ENCODE data around the gene PLA2G6.

The PLA2G6 gene

DNA sequence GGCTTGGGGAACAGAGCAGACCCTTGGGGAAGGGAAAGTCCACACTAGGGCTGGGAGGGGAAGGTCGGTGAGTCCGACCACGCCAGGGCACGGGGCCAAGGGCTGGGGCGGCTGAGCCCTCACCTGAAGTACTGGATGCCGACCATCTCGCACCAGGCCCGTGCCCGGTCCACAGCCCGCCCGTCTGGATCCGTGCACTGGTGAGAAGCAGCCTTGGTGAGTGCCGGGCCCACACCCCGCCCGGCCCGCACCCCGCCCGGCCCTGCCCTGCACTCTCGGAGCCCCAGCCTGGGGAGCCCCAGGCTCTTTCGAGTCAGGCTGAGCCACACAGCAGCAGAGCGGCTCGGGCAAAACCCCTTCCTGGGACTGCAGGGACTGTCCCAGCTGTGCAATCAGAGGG is 69.2 kb downstream of the PLA2G6 start:
- H3K27ac ChIP-seq (ENCODE audit: low read depth, low read length) = no peak overlapping the region
- no peaks in the 10 kb centered on the region for H3K27me3 ChIP-seq (ENCODE audit: control insufficient read depth, insufficient read depth, low read length)
- no peak overlapping the region for H3K9ac ChIP-seq (ENCODE audit: low read length)
- H3K4me3 ChIP-seq (ENCODE audit: low read length) = no peak overlapping the region
- H3K4me1 ChIP-seq (ENCODE audit: control insufficient read depth, insufficient read depth, low read length) = no peaks in the 10 kb centered on the region
- H3K36me3 ChIP-seq (ENCODE audit: control insufficient read depth, insufficient read depth, low read length) = no peaks in the 10 kb centered on the region

DNA sequence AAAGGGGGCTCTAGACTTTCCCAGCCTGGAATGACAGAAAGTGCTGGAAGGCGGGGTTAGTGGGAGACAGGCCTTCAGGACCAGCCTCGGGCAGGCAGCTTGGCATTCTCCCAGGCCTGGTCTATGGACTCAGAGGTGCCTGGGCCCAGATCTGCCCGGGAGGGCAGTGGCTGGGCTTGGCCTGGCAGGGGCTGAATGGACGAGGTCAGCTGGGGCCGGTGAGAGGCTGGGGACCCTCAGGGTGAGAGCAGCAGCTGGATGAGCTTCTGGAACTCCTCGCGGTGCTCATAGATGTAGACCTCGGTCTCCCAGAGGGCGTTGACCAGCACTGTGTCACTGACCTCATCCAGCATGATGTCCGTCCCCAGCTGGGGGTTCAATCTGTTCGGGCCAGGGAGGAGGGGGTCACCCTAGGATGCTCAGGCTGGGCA is 69.7 kb downstream of the PLA2G6 start:
- Histone ChIP-seq H3K9ac (ENCODE audit: low read length) (no peak overlapping the region), H3K4me3 (ENCODE audit: low read length) (no peak overlapping the region), H3K27me3 (ENCODE audit: control insufficient read depth, insufficient read depth, low read length) (no peaks in the 10 kb centered on the region), H3K27ac (ENCODE audit: low read depth, low read length) (no peak overlapping the region), H3K36me3 (ENCODE audit: control insufficient read depth, insufficient read depth, low read length) (no peaks in the 10 kb centered on the region), H3K4me1 (ENCODE audit: control insufficient read depth, insufficient read depth, low read length) (no peaks in the 10 kb centered on the region)

DNA sequence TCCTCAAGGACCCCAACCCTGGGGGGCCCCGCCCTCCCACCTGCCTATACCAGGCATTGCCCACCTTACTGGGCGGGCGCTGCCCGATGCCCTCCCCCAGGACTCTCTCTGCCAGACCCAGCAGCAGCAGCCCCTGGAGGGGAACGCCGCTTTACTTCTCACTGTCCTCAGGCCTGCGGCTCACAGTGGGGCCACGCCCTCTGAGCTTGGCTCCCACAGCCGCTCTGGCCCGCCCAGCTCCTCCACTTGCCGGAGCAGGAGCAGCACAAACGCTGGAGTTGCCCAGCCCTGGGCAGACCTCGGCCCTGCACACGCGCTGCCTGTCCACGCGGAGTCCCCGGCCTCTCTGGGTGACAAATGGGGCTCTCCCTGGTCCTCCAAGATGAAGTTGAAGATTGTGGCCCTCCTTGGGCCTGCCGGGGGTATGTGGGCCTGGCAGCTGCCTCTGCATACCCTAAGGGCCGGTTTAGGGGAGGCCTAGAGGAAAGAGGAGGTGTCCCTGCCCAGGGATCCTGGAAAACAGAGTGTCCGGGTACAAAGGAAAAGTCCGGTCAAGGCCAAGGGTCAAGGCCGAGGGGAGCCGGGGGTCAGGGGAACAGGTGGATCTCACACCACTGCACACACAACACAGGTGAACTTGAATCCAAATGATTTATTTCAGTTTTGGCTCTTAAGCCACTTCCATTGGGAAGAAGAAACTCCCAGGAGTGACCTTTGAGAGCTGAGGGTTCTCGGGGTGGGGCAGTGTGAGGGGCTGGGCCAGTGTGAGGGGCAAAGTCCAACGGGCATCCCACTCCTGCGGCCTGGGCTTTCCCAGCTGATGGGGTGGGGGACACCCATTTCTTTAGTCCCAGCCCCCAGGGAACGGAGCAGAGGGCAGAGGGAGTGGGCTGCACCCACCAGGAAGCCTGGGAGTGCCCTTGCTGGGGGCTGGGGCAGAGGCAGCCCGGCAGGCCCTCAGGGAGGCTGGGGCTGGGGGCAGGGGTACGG is 70.5 kb downstream of the PLA2G6 start:
- Histone ChIP-seq H3K4me3 (ENCODE audit: low read length) (peak overlapping the region; percentile 40), H3K27ac (ENCODE audit: low read depth, low read length) (no peak overlapping the region), H3K36me3 (ENCODE audit: control insufficient read depth, insufficient read depth, low read length) (no peaks in the 10 kb centered on the region), H3K27me3 (ENCODE audit: control insufficient read depth, insufficient read depth, low read length) (no peaks in the 10 kb centered on the region), H3K4me1 (ENCODE audit: control insufficient read depth, insufficient read depth, low read length) (no peaks in the 10 kb centered on the region), H3K9ac (ENCODE audit: low read length) (peak overlapping the region; percentile 16)

DNA sequence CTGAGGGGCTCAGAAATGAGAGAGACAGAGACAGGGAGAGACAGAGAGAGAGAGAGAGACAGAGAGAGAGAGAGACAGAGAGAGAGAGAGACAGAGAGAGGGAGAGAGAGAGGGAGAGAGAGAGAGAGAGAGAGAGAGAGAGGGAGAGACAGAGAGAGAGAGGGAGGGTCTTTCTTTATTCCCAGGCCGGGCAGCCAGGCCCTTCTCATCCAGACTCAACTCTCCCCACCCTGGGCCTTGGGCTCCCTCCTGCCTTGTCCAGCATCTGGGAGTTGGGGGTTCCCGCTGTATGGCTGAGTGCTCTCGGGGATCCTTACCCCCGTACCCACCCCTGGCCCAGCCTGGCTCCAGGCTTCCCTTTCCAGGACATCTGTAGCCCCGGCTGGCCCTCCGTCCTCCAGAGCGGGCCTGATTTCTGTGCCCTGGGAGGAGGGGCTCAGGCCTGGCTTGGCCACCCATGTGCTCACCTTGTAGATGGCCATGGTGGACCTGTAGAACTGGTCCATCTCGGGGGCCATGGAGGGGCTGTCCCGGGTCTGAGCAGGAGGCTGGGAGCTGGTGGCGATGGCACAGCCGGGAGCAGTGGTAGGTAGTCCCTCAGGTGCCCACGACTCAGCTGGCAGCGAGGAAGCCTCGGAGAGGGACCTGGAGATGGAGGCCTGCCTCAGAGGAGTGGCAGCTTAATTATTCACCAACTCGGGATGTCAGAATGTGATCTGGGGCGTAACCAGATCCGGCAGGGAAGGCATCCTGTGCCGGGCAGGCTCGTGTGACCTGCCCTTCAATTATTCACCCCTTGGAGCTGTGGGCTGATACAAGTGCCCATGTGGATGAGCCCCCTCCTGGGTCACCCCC is 71.4 kb downstream of the PLA2G6 start, which contains the start of gene BAIAP2L2:
BAIAP2L2 (minus strand) TSS at position 677 of the 855 bp plus-strand sequence; CDS start at position 518, 159 bp downstream.
- Histone ChIP-seq H3K27ac (ENCODE audit: low read depth, low read length) (no peak within 1 kb of the TSS), H3K4me3 (ENCODE audit: low read length) (peak within 1 kb of the TSS; percentile 50), H3K9ac (ENCODE audit: low read length) (peak within 1 kb of the TSS; percentile 16)

DNA sequence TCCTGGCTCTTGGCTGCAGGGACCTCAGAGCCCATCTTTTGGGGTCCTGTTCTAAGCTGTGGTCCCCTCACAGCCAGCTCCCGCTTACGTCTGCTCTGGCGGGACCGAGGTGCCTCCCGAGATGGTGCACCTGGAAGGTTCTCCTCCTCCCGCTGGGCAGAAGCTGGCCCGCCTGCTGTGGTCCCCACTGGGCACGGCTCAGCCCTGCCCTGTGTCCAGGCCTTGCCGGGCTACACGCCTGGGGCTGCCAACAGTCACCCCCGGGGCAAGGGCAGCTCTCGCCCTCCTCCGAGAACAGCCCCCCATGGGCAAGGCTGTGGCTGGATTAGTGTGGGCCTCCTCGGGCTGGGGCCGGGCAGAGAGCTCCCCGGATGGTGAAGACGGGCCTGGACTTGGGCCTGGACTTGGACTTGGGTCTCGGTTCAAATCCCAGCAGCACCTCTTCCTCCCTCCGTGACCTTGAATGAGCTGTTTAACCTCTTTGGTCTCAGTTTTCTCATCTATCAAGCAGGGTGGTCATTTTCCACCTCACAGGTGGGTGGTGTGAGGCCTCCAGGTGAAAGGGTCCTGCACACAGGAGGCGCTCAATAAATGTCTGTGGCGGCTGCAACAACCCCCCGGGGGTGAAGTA is 72.1 kb downstream of the PLA2G6 start:
- no peaks in the 10 kb centered on the region for H3K36me3 ChIP-seq (ENCODE audit: control insufficient read depth, insufficient read depth, low read length)
- no peaks in the 10 kb centered on the region for H3K4me1 ChIP-seq (ENCODE audit: control insufficient read depth, insufficient read depth, low read length)
- no peak overlapping the region for H3K9ac ChIP-seq (ENCODE audit: low read length)
- no peak overlapping the region for H3K4me3 ChIP-seq (ENCODE audit: low read length)
- H3K27me3 ChIP-seq (ENCODE audit: control insufficient read depth, insufficient read depth, low read length) = no peaks in the 10 kb centered on the region
- no peak overlapping the region for H3K27ac ChIP-seq (ENCODE audit: low read depth, low read length)

More for the DNA sequence above, 71.4 kb downstream of the PLA2G6 start, which contains the start of gene BAIAP2L2:
- no peaks in the 10 kb centered on the region for H3K36me3 ChIP-seq (ENCODE audit: control insufficient read depth, insufficient read depth, low read length)
- no peaks in the 10 kb centered on the region for H3K4me1 ChIP-seq (ENCODE audit: control insufficient read depth, insufficient read depth, low read length)
- no peaks in the 10 kb centered on the region for H3K27me3 ChIP-seq (ENCODE audit: control insufficient read depth, insufficient read depth, low read length)

DNA sequence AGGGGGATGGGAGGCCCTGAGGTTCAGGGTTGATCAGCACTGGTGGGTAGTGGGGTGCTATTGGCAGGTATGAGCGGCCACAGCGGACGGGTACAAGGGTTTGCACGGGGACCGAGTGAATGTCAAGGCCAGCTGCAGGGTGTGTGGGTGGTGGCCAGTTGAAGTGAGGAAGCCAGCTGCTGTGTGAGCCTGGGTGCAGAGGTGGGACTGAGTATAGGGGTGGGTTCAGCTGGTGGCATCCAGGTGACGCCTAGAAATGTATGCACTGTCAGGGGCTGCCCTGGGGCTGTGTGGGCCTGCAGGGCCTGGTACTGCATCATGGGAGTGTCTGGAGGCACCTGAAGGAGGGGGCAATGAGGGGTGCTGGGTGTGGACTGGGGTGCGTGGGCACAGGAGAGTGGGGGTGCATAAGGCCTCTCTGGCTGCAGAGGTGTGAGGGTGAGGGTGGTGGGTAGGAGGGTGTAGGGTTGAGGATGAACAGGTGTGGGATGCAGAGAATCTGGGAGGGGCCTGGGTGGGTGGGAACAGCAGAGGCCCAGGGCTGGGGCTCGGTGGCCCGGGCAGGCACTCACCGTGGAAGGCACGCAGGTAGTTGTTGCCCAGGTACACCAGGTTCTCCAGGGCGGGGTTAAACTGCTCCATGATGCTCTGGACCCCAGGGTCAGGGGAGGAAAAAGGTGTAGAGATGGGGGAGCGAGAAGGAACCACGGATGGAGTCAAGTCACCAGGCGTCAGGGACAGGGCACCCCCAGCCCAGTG is 72.9 kb downstream of the PLA2G6 start:
- no peaks in the 10 kb centered on the region for H3K27me3 ChIP-seq (ENCODE audit: control insufficient read depth, insufficient read depth, low read length)
- H3K27ac ChIP-seq (ENCODE audit: low read depth, low read length) = no peak overlapping the region
- no peak overlapping the region for H3K4me3 ChIP-seq (ENCODE audit: low read length)
- H3K9ac ChIP-seq (ENCODE audit: low read length) = no peak overlapping the region
- H3K4me1 ChIP-seq (ENCODE audit: control insufficient read depth, insufficient read depth, low read length) = no peaks in the 10 kb centered on the region
- H3K36me3 ChIP-seq (ENCODE audit: control insufficient read depth, insufficient read depth, low read length) = no peaks in the 10 kb centered on the region

DNA sequence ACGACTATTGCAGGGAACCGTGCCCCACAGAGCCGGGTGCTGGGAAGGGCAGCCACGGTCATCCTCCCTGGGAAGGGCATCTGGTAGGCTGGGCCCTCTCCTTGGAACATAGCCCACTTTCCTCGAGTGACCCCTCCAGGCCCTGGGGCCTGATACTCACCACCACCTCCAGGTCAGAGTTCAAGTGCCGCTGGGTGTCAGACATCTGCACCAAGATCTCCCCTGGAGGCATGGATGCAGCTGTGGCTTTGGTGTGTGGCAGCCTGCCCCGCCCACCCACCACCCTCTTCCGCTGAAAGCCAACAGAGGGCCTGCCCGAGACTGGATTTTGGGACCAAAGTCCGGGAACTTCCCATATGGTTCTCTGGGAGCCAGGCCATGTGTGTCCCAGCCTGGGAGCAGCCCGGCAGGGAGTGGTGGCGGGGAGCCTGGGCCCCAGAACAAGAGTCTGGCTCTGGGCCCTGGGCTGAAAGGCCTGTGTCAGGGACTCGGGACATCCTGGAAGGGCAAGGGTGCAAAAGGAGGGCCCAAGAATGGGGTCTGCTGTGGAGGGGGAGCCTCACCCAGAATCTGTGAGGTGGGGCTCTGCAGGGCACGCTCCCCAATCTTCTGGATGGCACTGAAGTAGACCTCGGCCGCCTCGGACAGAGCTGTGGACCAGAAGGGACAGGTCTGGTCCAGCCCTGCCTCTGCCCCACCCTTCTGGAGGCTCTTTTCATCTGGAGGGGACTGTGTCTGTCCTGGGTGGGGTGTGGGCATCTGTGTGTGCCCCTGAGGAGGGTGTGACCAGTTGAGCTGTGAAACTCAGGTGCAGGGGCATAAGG is 73.7 kb downstream of the PLA2G6 start:
- Histone ChIP-seq H3K9ac (ENCODE audit: low read length) (no peak overlapping the region), H3K27me3 (ENCODE audit: control insufficient read depth, insufficient read depth, low read length) (no peaks in the 10 kb centered on the region), H3K27ac (ENCODE audit: low read depth, low read length) (no peak overlapping the region), H3K4me3 (ENCODE audit: low read length) (no peak overlapping the region), H3K36me3 (ENCODE audit: control insufficient read depth, insufficient read depth, low read length) (no peaks in the 10 kb centered on the region), H3K4me1 (ENCODE audit: control insufficient read depth, insufficient read depth, low read length) (no peaks in the 10 kb centered on the region)

DNA sequence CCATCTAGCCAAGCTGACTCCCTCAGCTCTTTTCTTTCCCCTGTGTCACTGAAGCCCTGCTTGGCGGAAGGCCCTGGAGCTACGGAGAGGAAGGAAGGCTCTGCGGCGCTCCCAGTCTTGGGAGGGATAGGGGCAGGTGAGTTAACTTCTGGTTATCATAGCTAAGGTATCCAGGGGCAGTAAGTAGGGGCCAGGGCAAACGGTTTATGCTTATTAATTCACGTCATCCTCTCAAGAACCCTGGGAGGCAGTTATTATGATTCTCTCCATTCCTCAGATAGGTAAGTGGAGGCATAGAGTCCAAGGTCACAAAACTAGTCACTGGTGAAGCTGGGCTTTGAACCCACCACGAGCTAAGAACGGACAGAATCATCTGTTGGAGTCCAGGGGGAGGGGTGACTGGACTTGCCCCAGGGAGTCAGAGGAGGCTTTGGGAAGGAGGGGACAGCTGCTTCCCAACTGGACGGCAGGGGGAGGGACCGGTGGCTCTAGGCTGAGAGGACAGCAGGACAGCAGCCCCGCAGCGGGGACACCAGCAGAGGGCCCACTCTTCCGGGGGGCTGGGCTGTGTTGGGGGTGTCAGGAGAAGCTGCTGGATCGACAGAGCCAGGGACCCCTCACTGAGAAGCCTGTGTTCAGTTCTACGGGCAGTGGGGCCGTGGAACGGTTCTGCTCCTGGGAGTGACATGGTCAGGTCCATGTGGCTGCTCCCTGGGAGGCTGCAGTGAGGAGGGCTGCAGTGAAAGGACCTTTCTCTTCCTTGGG is 74.6 kb downstream of the PLA2G6 start:
- Histone ChIP-seq H3K36me3 (ENCODE audit: control insufficient read depth, insufficient read depth, low read length) (no peaks in the 10 kb centered on the region), H3K27ac (ENCODE audit: low read depth, low read length) (no peak overlapping the region), H3K9ac (ENCODE audit: low read length) (no peak overlapping the region)

DNA sequence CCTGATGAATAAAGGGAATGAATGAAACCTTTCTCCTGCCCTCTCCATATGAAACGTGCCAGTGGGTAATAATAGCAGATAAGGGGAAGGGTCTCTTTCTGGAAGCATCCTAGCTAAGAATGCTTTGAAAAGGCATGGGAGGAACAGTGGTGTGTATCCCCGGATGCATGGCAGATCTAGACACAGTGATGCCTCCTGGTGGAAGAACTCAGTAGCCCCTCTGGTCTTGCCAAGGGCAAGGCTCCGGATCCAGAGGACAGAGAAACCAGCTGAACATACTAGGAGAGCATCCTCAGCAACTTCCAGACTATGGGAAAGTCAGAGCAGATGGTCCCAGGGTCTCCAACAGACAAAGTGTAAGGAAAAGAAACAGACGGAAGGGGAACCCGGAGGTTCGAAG is 77.5 kb downstream of the PLA2G6 start:
- Histone ChIP-seq H3K4me1 (ENCODE audit: control insufficient read depth, insufficient read depth, low read length) (no peaks in the 10 kb centered on the region), H3K27ac (ENCODE audit: low read depth, low read length) (no peak overlapping the region), H3K36me3 (ENCODE audit: control insufficient read depth, insufficient read depth, low read length) (no peaks in the 10 kb centered on the region), H3K4me3 (ENCODE audit: low read length) (no peak overlapping the region), H3K9ac (ENCODE audit: low read length) (no peak overlapping the region), H3K27me3 (ENCODE audit: control insufficient read depth, insufficient read depth, low read length) (no peaks in the 10 kb centered on the region)

More for the DNA sequence above, 74.6 kb downstream of the PLA2G6 start:
- H3K4me1 ChIP-seq (ENCODE audit: control insufficient read depth, insufficient read depth, low read length) = no peaks in the 10 kb centered on the region
- H3K27me3 ChIP-seq (ENCODE audit: control insufficient read depth, insufficient read depth, low read length) = no peaks in the 10 kb centered on the region
- no peak overlapping the region for H3K4me3 ChIP-seq (ENCODE audit: low read length)

DNA sequence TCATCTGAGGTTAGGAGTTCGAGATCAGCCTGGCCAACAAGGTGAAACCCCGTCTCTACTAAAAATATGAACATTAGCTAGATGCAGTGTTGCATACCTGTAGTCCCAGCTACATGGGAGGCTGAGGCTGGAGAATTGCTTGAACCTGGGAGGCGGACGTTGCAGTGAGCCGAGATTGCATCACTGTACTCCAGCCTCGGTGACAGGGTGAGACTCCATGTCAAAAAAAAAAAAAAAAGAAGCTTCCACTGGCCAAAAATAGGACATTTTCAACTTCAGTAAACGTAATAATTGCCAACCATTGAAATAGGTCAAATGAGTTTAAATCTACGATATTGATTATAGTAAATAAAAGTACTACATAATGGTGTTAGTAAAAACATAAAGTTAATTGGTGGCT is 78.0 kb downstream of the PLA2G6 start:
- no peak overlapping the region for H3K4me3 ChIP-seq (ENCODE audit: low read length)
- H3K36me3 ChIP-seq (ENCODE audit: control insufficient read depth, insufficient read depth, low read length) = peaks cover 4% of the 10 kb centered on the region
- H3K9ac ChIP-seq (ENCODE audit: low read length) = no peak overlapping the region
- H3K27ac ChIP-seq (ENCODE audit: low read depth, low read length) = no peak overlapping the region
- no peaks in the 10 kb centered on the region for H3K27me3 ChIP-seq (ENCODE audit: control insufficient read depth, insufficient read depth, low read length)
- H3K4me1 ChIP-seq (ENCODE audit: control insufficient read depth, insufficient read depth, low read length) = no peaks in the 10 kb centered on the region

Data from rectal smooth muscle tissue (tissue), 1 donor.